NCI-H1694 (cell line): ENCODE data around the gene ENAH.
A peak's percentile ranks its signal among the peaks of the same experiment; 100 is the strongest.

Experiments used
- DNase-seq: peaks from one replicate; lab custom pipeline; 2025; lab: John Stamatoyannopoulos, UW

Gene ENAH

GRCh38 chr1:225470211-225471108 lies 182.5 kb downstream of the ENAH start:
- no peak for DNase-seq

- DNase-seq = no peak
Measured at GRCh38 chr1:225469051-225469450, 183.9 kb downstream of the ENAH start.

GRCh38 chr1:225468270-225469020 lies 184.5 kb downstream of the ENAH start:
- no peak for DNase-seq

- no peak for DNase-seq
Measured at GRCh38 chr1:225467193-225468020, 185.5 kb downstream of the ENAH start.

- no peak for DNase-seq
Measured at GRCh38 chr1:225466848-225467192, 186.1 kb downstream of the ENAH start.

GRCh38 chr1:225465793-225466517 lies 187.0 kb downstream of the ENAH start:
- no peak for DNase-seq

- DNase-seq = no peak
Measured at GRCh38 chr1:225464851-225465792, 187.8 kb downstream of the ENAH start.

GRCh38 chr1:225462714-225463574 lies 190.0 kb downstream of the ENAH start:
- peak; percentile 90 for DNase-seq

- no peak for DNase-seq
Measured at GRCh38 chr1:225462429-225462713, 190.6 kb downstream of the ENAH start.

- DNase-seq = no peak
Measured at GRCh38 chr1:225461533-225462428, 191.1 kb downstream of the ENAH start.

- no peak for DNase-seq
Measured at GRCh38 chr1:225460737-225461532, 192.0 kb downstream of the ENAH start.

GRCh38 chr1:225460021-225460736 lies 192.7 kb downstream of the ENAH start:
- DNase-seq = no peak

GRCh38 chr1:225458222-225458631 lies 194.7 kb downstream of the ENAH start:
- no peak for DNase-seq

GRCh38 chr1:225454733-225455132 lies 198.2 kb downstream of the ENAH start:
- DNase-seq = no peak

GRCh38 chr1:225453797-225454648 lies 198.9 kb downstream of the ENAH start:
- DNase-seq = peak; percentile 90

GRCh38 chr1:225451840-225452515 lies 200.9 kb downstream of the ENAH start:
- no peak for DNase-seq
